Fibroblast of pulmonary artery (primary cell): ENCODE measurements around the gene TMPRSS3.
A peak's percentile ranks its signal among the peaks of the same experiment; 100 is the strongest.
"Not testable (repeated sequence)": the region's sequence is repeated elsewhere in the genome, so short reads cannot be mapped to it uniquely, and the experiment has no call there.

Source experiments
- DNase-seq: peaks from one replicate; pipeline ENCODE4 v3.0.0-alpha.2; 2010; ENCODE audit warnings: low read depth
- H3K4me3 ChIP-seq: replicated peaks from 2 replicates; pipeline ENCODE4 v1.5.1; 2011; ENCODE audit warnings: low read depth, mild to moderate bottlenecking, control low read depth, low read length, moderate library complexity
- CTCF ChIP-seq: IDR thresholded peaks from 2 replicates; pipeline ENCODE4 v1.5.1; 2011; ENCODE audit warnings: mild to moderate bottlenecking, control low read depth, low read length, inconsistent platforms; ENCODE audit errors: missing control alignments

The TMPRSS3 gene

GRCh38 chr21:42411891-42412635 is 16.2 kb upstream of the TMPRSS3 start:
- no peak for TF ChIP-seq CTCF
- H3K4me3 ChIP-seq: no peak overlapping the region
- peak; percentile 4 for DNase-seq

- no peak for TF ChIP-seq CTCF
- H3K4me3 ChIP-seq: no peak overlapping the region
- no peak for DNase-seq
Observed at GRCh38 chr21:42411197-42411869, 15.5 kb upstream of the TMPRSS3 start.

- DNase-seq: no peak
- no peak for TF ChIP-seq CTCF
- no peak overlapping the region for H3K4me3 ChIP-seq
Observed at GRCh38 chr21:42409366-42409765, 13.5 kb upstream of the TMPRSS3 start.

- not testable (repeated sequence) for H3K4me3 ChIP-seq, DNase-seq
Observed at GRCh38 chr21:42408718-42409117, 12.9 kb upstream of the TMPRSS3 start.

- DNase-seq: no peak
- no peak for TF ChIP-seq CTCF
- H3K4me3 ChIP-seq: no peak overlapping the region
Observed at GRCh38 chr21:42407476-42407875, 11.6 kb upstream of the TMPRSS3 start.

GRCh38 chr21:42406866-42407265 is 11.0 kb upstream of the TMPRSS3 start:
- no peak for DNase-seq
- TF ChIP-seq CTCF: no peak
- no peak overlapping the region for H3K4me3 ChIP-seq

- DNase-seq: no peak
- TF ChIP-seq CTCF: no peak
- H3K4me3 ChIP-seq: no peak overlapping the region
Observed at GRCh38 chr21:42406201-42406621, 10.4 kb upstream of the TMPRSS3 start.
